H9 (cell line): ENCODE data around the gene PAPLN. TPM values are rescaled to one million over a fixed set of nuclear protein-coding genes. Genes with fewer than 3 reads are reported as not detected.

Experiments
- DNase-seq: peaks from one replicate; pipeline ENCODE4 v3.0.0-alpha.2; 2017
- H2AFZ ChIP-seq: one replicate; pipeline ENCODE4 v1.6.1; 2013; ENCODE audit warnings: mild to moderate bottlenecking, low read length, control low read depth, moderate library complexity
- H2AK5ac ChIP-seq: 2 replicates; pipeline ENCODE4 v1.6.1; 2013; ENCODE audit warnings: low read length, control low read depth, mixed read lengths; ENCODE audit not compliant: insufficient read length
- H2BK120ac ChIP-seq: one replicate; pipeline ENCODE4 v1.6.1; 2013; ENCODE audit warnings: low read depth, mild to moderate bottlenecking, low read length, control low read depth, inconsistent platforms; ENCODE audit not compliant: poor library complexity, severe bottlenecking
- H2BK12ac ChIP-seq: 2 replicates; pipeline ENCODE4 v1.6.1; 2013; ENCODE audit warnings: low read length, control low read depth, mixed read lengths, low read depth; ENCODE audit not compliant: insufficient read length
- H2BK15ac ChIP-seq: 2 replicates; pipeline ENCODE4 v1.6.1; 2013; ENCODE audit warnings: low read depth, low read length, control low read depth
- H2BK20ac ChIP-seq: one replicate; pipeline ENCODE4 v1.6.1; 2013; ENCODE audit warnings: low read depth, mild to moderate bottlenecking, low read length, control low read depth, inconsistent platforms; ENCODE audit not compliant: poor library complexity, severe bottlenecking
- H2BK5ac ChIP-seq: 2 replicates; pipeline ENCODE4 v1.6.1; 2013; ENCODE audit warnings: low read length, control low read depth, mixed read lengths; ENCODE audit not compliant: insufficient read length
- H3K14ac ChIP-seq: 2 replicates; pipeline ENCODE4 v1.6.1; 2013; ENCODE audit warnings: low read length, control low read depth; ENCODE audit not compliant: insufficient read depth
- H3K18ac ChIP-seq: 2 replicates; pipeline ENCODE4 v1.6.1; 2013; ENCODE audit warnings: low read depth, mild to moderate bottlenecking, mixed read lengths, low read length, control low read depth; ENCODE audit not compliant: insufficient read length
- H3K23ac ChIP-seq: 2 replicates; pipeline ENCODE4 v1.6.1; 2013; ENCODE audit warnings: low read length, control low read depth, mixed read lengths, low read depth; ENCODE audit not compliant: insufficient read length
- H3K23me2 ChIP-seq: 2 replicates; pipeline ENCODE4 v1.6.1; 2013; ENCODE audit warnings: low read depth, mild to moderate bottlenecking, mixed read lengths, low read length, control low read depth; ENCODE audit not compliant: insufficient read length, poor library complexity, severe bottlenecking
- H3K27ac ChIP-seq: 2 replicates; pipeline ENCODE4 v1.5.1; 2013; ENCODE audit warnings: low read length, control low read depth, mixed read lengths, low read depth; ENCODE audit not compliant: insufficient read length
- H3K27me3 ChIP-seq: 2 replicates; pipeline ENCODE4 v1.6.1; 2013; ENCODE audit warnings: low read length, control low read depth, inconsistent platforms; ENCODE audit not compliant: insufficient read depth
- H3K4ac ChIP-seq: 2 replicates; pipeline ENCODE4 v1.6.1; 2013; ENCODE audit warnings: low read depth, mild to moderate bottlenecking, control low read depth, inconsistent platforms, low read length, moderate library complexity
- H3K4me1 ChIP-seq: 2 replicates; pipeline ENCODE4 v1.6.1; 2013; ENCODE audit warnings: low read length, control low read depth, inconsistent platforms; ENCODE audit not compliant: insufficient read depth
- H3K4me2 ChIP-seq: 2 replicates; pipeline ENCODE4 v1.6.1; 2013; ENCODE audit warnings: low read length, control low read depth, mixed read lengths; ENCODE audit not compliant: insufficient read length, insufficient read depth
- H3K56ac ChIP-seq: 2 replicates; pipeline ENCODE4 v1.6.1; 2013; ENCODE audit warnings: low read depth, mild to moderate bottlenecking, mixed read lengths, low read length, control low read depth; ENCODE audit not compliant: insufficient read length
- H3K79me1 ChIP-seq: 2 replicates; pipeline ENCODE4 v1.6.1; 2013; ENCODE audit warnings: low read depth, mild to moderate bottlenecking, moderate library complexity, low read length, control low read depth, inconsistent platforms; ENCODE audit not compliant: insufficient read depth, poor library complexity, severe bottlenecking
- H3K79me2 ChIP-seq: 2 replicates; pipeline ENCODE4 v1.6.1; 2013; ENCODE audit warnings: low read length, control low read depth, inconsistent platforms; ENCODE audit not compliant: insufficient read depth
- H3K9ac ChIP-seq: 2 replicates; pipeline ENCODE4 v1.6.1; 2013; ENCODE audit warnings: low read length, control low read depth, mixed read lengths; ENCODE audit not compliant: insufficient read length; ENCODE audit errors: extremely low read depth
- H3K9me3 ChIP-seq: one replicate; pipeline ENCODE4 v1.6.1; 2013; ENCODE audit warnings: low read depth, low read length, inconsistent platforms; ENCODE audit not compliant: control insufficient read depth
- H3T11ph ChIP-seq: one replicate; pipeline ENCODE4 v1.6.1; 2013; ENCODE audit warnings: mild to moderate bottlenecking, low read length, control low read depth, inconsistent platforms
- H4K20me1 ChIP-seq: one replicate; pipeline ENCODE4 v1.6.1; 2013; ENCODE audit not compliant: control insufficient read depth, insufficient read length, insufficient read depth
- H4K5ac ChIP-seq: 2 replicates; pipeline ENCODE4 v1.6.1; 2013; ENCODE audit warnings: low read depth, mild to moderate bottlenecking, mixed read lengths, low read length, control low read depth; ENCODE audit not compliant: insufficient read length
- H4K8ac ChIP-seq: replicated peaks from 2 replicates; pipeline ENCODE4 v1.6.1; 2013; ENCODE audit warnings: low read length, control low read depth, mixed read lengths, low read depth; ENCODE audit not compliant: insufficient read length
- H4K91ac ChIP-seq: 2 replicates; pipeline ENCODE4 v1.6.1; 2013; ENCODE audit warnings: low read depth, mild to moderate bottlenecking, moderate library complexity, mixed read lengths, low read length, control low read depth; ENCODE audit not compliant: insufficient read length
- H3K27ac Mint-ChIP-seq, 3 experiments: 2 replicates in 2 of 3; 3 replicates in 1 of 3; pipeline ENCODE4 v1.8.0; 2020 to 2021; ENCODE audit warnings: mixed read lengths in 3 of 3, mild to moderate bottlenecking in 1 of 3, moderate library complexity in 1 of 3
- H3K27me3 Mint-ChIP-seq: 2 replicates; pipeline ENCODE4 v1.8.0; 2021; ENCODE audit warnings: low read depth, mild to moderate bottlenecking, moderate library complexity, mixed read lengths
- H3K36me3 Mint-ChIP-seq, 3 experiments: 2 replicates in 2 of 3; 3 replicates in 1 of 3; pipeline ENCODE4 v1.8.0; 2020 to 2021; ENCODE audit warnings: low read depth in 3 of 3, mixed read lengths in 3 of 3; ENCODE audit not compliant: insufficient read depth in 1 of 3
- H3K4me1 Mint-ChIP-seq, 2 experiments: 2 replicates each; pipeline ENCODE4 v1.8.0; 2020; ENCODE audit warnings: mixed read lengths in 2 of 2
- H3K4me3 Mint-ChIP-seq, 2 experiments: 2 replicates in 1 of 2; 3 replicates in 1 of 2; pipeline ENCODE4 v1.8.0; 2020 to 2021; ENCODE audit warnings: mild to moderate bottlenecking in 2 of 2, mixed read lengths in 2 of 2, moderate library complexity in 1 of 2
- H3K9me3 Mint-ChIP-seq, 2 experiments: 2 replicates in 1 of 2; 3 replicates in 1 of 2; pipeline ENCODE4 v1.8.0; 2020; ENCODE audit warnings: mild to moderate bottlenecking in 2 of 2, mixed read lengths in 2 of 2, moderate library complexity in 1 of 2
- CTCF ChIP-seq: fragments of 200-600 bp; sonication (generic); conservative IDR thresholded peaks from 3 replicates; pipeline ENCODE4 v1.8.0; 2021; ENCODE audit warnings: antibody characterized with exemption, mild to moderate bottlenecking
- WGBS: extraction: QIAGEN DNeasy Blood & Tissue Kit; methylation state at CpG from one replicate; pipeline ENCODE4 v1.1.7; 2013; ENCODE audit warnings: missing lambda C conversion rate, low lambda C conversion rate, mixed read lengths; ENCODE audit not compliant: insufficient read length; ENCODE audit errors: extremely low coverage; 5-methylcytosine and 5-hydroxymethylcytosine counted together
- total RNA-seq: library from RNA; stranded (reverse); gene quantifications from 2 replicates; pipeline ENCODE4 v1.2.1, GENCODE V29; 2021

Gene PAPLN
- total RNA-seq, 1 experiment from 2014 or later: 8.5 TPM

GRCh38 chr14:73287071-73287470 lies 49.8 kb downstream of the PAPLN start:
- WGBS: no CpG with 5 or more reads among the region's 5 CpGs
- H3K4me2 ChIP-seq: peak overlapping the region; percentile 26
- peak overlapping the region in 2 of 3 experiments; percentile 24 to 80; a peak in 4 of 7 replicates for H3K27ac Mint-ChIP-seq

More at GRCh38 chr14:73287071-73287470, 49.8 kb downstream of the PAPLN start:
- peaks cover 14% of the 10 kb centered on the region; the same call in 1 of the 2 replicates for H3K4me1 ChIP-seq
- no peak overlapping the region for H2BK15ac ChIP-seq
- H3K56ac ChIP-seq: no peak overlapping the region
- no peaks in the 10 kb centered on the region for H3K79me2 ChIP-seq
- no peak overlapping the region for H3K18ac ChIP-seq
- H3K4me3 Mint-ChIP-seq: peak overlapping the region in 1 of 2 experiments; percentile 38; a peak in 3 of 5 replicates
- TF ChIP-seq CTCF: no peak
- no peak overlapping the region for H2BK20ac ChIP-seq
- no peak overlapping the region for H4K5ac ChIP-seq
- H4K8ac ChIP-seq: no peak overlapping the region
- no peak overlapping the region for H3K27ac ChIP-seq
- no peak overlapping the region for H3T11ph ChIP-seq
- no peak overlapping the region for H3K4ac ChIP-seq
- no peaks in the 10 kb centered on the region for H3K27me3 ChIP-seq
- H3K9me3 ChIP-seq: no peaks in the 10 kb centered on the region
- no peak overlapping the region for H3K9ac ChIP-seq
- no peak overlapping the region for H3K23ac ChIP-seq
- peaks cover 3 to 26% (median 23%) of the 10 kb centered on the region in 3 experiments; a peak in 6 of 7 replicates for H3K36me3 Mint-ChIP-seq
- no peaks in the 10 kb centered on the region for H3K23me2 ChIP-seq
- no peak for DNase-seq
- peaks cover 55 to 66% of the 10 kb centered on the region in 2 experiments for H3K4me1 Mint-ChIP-seq
- H4K91ac ChIP-seq: no peak overlapping the region
- H2AFZ ChIP-seq: no peak overlapping the region
- no peak overlapping the region for H2BK5ac ChIP-seq
- H3K79me1 ChIP-seq: no peaks in the 10 kb centered on the region
- no peak overlapping the region for H2AK5ac ChIP-seq
- no peaks in the 10 kb centered on the region for H3K27me3 Mint-ChIP-seq
- H3K9me3 Mint-ChIP-seq: no peaks in the 10 kb centered on the region
- no peaks in the 10 kb centered on the region for H4K20me1 ChIP-seq
- no peak overlapping the region for H2BK120ac ChIP-seq
- H2BK12ac ChIP-seq: no peak overlapping the region
- no peak overlapping the region for H3K14ac ChIP-seq
